DMS53 (cell line): ENCODE measurements around the gene SELPLG.
"Not testable (repeated sequence)": the region's sequence is repeated elsewhere in the genome, so short reads cannot be mapped to it uniquely, and the experiment has no call there.

Experiments
- DNase-seq: peaks from one replicate; lab custom pipeline; 2025; lab: John Stamatoyannopoulos, UW

SELPLG gene

GRCh38 chr12:108655812-108656175, 22.1 kb upstream of the SELPLG start:
- not testable (repeated sequence) for DNase-seq

- DNase-seq = not testable (repeated sequence)
Measured at GRCh38 chr12:108654622-108655021, 20.9 kb upstream of the SELPLG start.

- no peak for DNase-seq
Measured at GRCh38 chr12:108653922-108654321, 20.2 kb upstream of the SELPLG start.

- peak; percentile 75 for DNase-seq
Measured at GRCh38 chr12:108653082-108653516, 19.4 kb upstream of the SELPLG start.

GRCh38 chr12:108650083-108650482, 16.4 kb upstream of the SELPLG start:
- DNase-seq = no peak

- DNase-seq = no peak
Measured at GRCh38 chr12:108649669-108650068, 16.0 kb upstream of the SELPLG start.

GRCh38 chr12:108649126-108649525, 15.4 kb upstream of the SELPLG start:
- DNase-seq = no peak

GRCh38 chr12:108648371-108648770, 14.7 kb upstream of the SELPLG start:
- DNase-seq = no peak

GRCh38 chr12:108647585-108648287, 14.0 kb upstream of the SELPLG start:
- DNase-seq = no peak

- no peak for DNase-seq
Measured at GRCh38 chr12:108646600-108647579, 13.2 kb upstream of the SELPLG start.

GRCh38 chr12:108645686-108646599, 12.2 kb upstream of the SELPLG start:
- no peak for DNase-seq

- no peak for DNase-seq
Measured at GRCh38 chr12:108644811-108645120, 11.1 kb upstream of the SELPLG start.

GRCh38 chr12:108643941-108644810, 10.5 kb upstream of the SELPLG start:
- DNase-seq = peak; percentile 72

GRCh38 chr12:108642899-108643654, 9.4 kb upstream of the SELPLG start:
- DNase-seq = peak; percentile 51

- DNase-seq = peak; percentile 98
Measured at GRCh38 chr12:108642269-108642870, 8.7 kb upstream of the SELPLG start.

- DNase-seq = peak; percentile 72
Measured at GRCh38 chr12:108641446-108642268, 8.0 kb upstream of the SELPLG start.

GRCh38 chr12:108640802-108641445, 7.2 kb upstream of the SELPLG start:
- peak; percentile 47 for DNase-seq

GRCh38 chr12:108638997-108639822, 5.5 kb upstream of the SELPLG start:
- DNase-seq = no peak
